Measurements from ENCODE around the gene PLLP. TPM values are rescaled to one million over a fixed set of nuclear protein-coding genes. Genes with fewer than 3 reads are reported as not detected.
A peak's percentile ranks its signal among the peaks of the same experiment; 100 is the strongest.
"Not testable (repeated sequence)": the region's sequence is repeated elsewhere in the genome, so short reads cannot be mapped to it uniquely, and the experiment has no call there.

Gene PLLP
- total RNA-seq, 1 donor, result under 0.01 TPM

- no peak for DNase-seq (ENCODE audit: low read depth)
- no peak overlapping the region for H3K4me3 ChIP-seq (ENCODE audit: low read depth, low read length)
- TF ChIP-seq CTCF (IDR thresholded peaks at IDR 0.05; ENCODE audit: insufficient read depth, low read depth, low read length), result no peak
Measured at GRCh38 chr16:57282510-57283213, 1.8 kb downstream of the PLLP start.

GRCh38 chr16:57281791-57282190 lies 2.7 kb downstream of the PLLP start:
- TF ChIP-seq CTCF (IDR thresholded peaks at IDR 0.05; ENCODE audit: insufficient read depth, low read depth, low read length), result no peak
- no peak overlapping the region for H3K4me3 ChIP-seq (ENCODE audit: low read depth, low read length)
- no peak for DNase-seq (ENCODE audit: low read depth)

DNA sequence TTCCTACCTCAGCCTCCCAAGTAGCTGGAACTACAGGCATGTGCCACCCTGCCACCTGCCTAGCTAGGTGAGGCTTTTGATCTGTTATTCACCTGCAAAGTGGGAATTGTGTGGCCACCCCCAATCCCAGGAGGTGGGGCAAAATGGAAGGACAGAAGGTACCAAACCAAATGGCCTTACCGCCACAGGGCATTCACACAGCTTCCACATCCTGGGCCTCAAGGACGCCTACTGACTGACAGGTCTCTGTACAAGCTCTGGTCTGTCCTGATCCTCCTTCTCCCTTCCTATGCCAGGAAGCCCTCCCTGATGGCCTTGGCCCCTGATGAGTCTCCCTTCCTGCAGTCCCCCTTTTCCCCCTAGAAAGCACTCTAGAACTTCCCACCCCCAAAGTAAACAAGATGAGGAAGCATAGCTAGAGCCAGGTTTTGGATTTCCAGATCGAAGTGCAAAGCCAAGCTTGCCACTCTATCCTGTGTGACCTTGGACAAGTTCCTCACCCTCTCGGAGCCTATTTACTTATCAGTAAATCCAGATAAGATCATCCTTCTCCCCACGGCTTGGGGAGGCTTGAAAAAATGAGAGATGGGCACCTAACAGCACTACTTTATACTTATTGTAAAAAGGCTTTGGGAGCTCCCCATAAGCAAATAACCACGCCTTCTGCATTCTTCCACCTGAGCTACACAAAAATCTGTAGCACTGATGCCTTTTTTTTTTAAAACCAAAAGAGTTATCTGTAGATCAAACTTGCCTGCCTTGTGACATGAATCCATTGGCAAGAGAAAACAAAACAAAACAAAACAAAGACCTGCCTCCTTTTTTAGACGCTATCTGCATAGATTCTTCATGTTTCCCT lies 4.5 kb downstream of the PLLP start:
- no peak for DNase-seq (ENCODE audit: low read depth)
- TF ChIP-seq CTCF (IDR thresholded peaks at IDR 0.05; ENCODE audit: insufficient read depth, low read depth, low read length), result no peak
- no peak overlapping the region for H3K4me3 ChIP-seq (ENCODE audit: low read depth, low read length)

GRCh38 chr16:57278494-57278893 lies 6.0 kb downstream of the PLLP start:
- DNase-seq (ENCODE audit: low read depth), result no peak
- H3K4me3 ChIP-seq (ENCODE audit: low read depth, low read length), result no peak overlapping the region
- TF ChIP-seq CTCF (IDR thresholded peaks at IDR 0.05; ENCODE audit: insufficient read depth, low read depth, low read length), result no peak

- no peak for TF ChIP-seq CTCF (IDR thresholded peaks at IDR 0.05; ENCODE audit: insufficient read depth, low read depth, low read length)
- no peak overlapping the region for H3K4me3 ChIP-seq (ENCODE audit: low read depth, low read length)
- DNase-seq (ENCODE audit: low read depth), result peak; percentile 77
Measured at GRCh38 chr16:57277586-57277985, 6.9 kb downstream of the PLLP start.

GRCh38 chr16:57276596-57276995 lies 7.9 kb downstream of the PLLP start:
- peak; percentile 51 for DNase-seq (ENCODE audit: low read depth)
- no peak overlapping the region for H3K4me3 ChIP-seq (ENCODE audit: low read depth, low read length)
- TF ChIP-seq CTCF (IDR thresholded peaks at IDR 0.05; ENCODE audit: insufficient read depth, low read depth, low read length), result no peak

GRCh38 chr16:57275946-57276345 lies 8.5 kb downstream of the PLLP start:
- not testable (repeated sequence) for H3K4me3 ChIP-seq (ENCODE audit: low read depth, low read length); DNase-seq (ENCODE audit: low read depth)
